Stimulated activated naive B cell treated with anti-CD40 and anti-IgM and Interleukin-4, amounts not matched to agents 10 μg/mL and 1 μg/mL and 100 μg/mL, for 72 hours (primary cell): ENCODE measurements around the gene CCDC157.

Experiments used
- ATAC-seq, 2 donors: fragments of 150-1000 bp; cut with Tn5 transposase; replicated peaks; 2 replicates each; pipeline ENCODE4 v1.10.0; 2021; ENCODE audit warnings: moderate library complexity in 1 of 2
- DNase-seq: peaks from one replicate; pipeline ENCODE4 v3.0.0; 2021
- H3K27ac Mint-ChIP-seq: one replicate; pipeline ENCODE4 v1.8.0; 2022; ENCODE audit warnings: mild to moderate bottlenecking, mixed read lengths
- H3K27me3 Mint-ChIP-seq, 2 donors: one replicate each; pipeline ENCODE4 v1.8.0; 2022; ENCODE audit warnings: mixed read lengths in 2 of 2
- H3K36me3 Mint-ChIP-seq, 2 donors: one replicate each; pipeline ENCODE4 v1.8.0; 2022; ENCODE audit warnings: mixed read lengths in 2 of 2, mild to moderate bottlenecking in 1 of 2
- H3K4me1 Mint-ChIP-seq, 2 donors: one replicate each; pipeline ENCODE4 v1.8.0; 2022; ENCODE audit warnings: mixed read lengths in 2 of 2, mild to moderate bottlenecking in 1 of 2
- H3K4me3 Mint-ChIP-seq, 2 donors: one replicate each; pipeline ENCODE4 v1.8.0; 2022; ENCODE audit warnings: mild to moderate bottlenecking in 2 of 2, mixed read lengths in 2 of 2, moderate library complexity in 1 of 2
- H3K9me3 Mint-ChIP-seq, 2 donors: one replicate each; pipeline ENCODE4 v1.8.0; 2022; ENCODE audit warnings: mixed read lengths in 2 of 2, mild to moderate bottlenecking in 1 of 2

The CCDC157 gene

GRCh38 chr22:30380011-30380410, 23.2 kb downstream of the CCDC157 start:
- DNase-seq, result no peak
- H3K4me3 Mint-ChIP-seq, result no peak overlapping the region
- H3K9me3 Mint-ChIP-seq, result no peaks in the 10 kb centered on the region
- ATAC-seq, result no peak
- H3K4me1 Mint-ChIP-seq, result peaks cover 6 to 10% of the 10 kb centered on the region in 2 donors
- no peaks in the 10 kb centered on the region for H3K27me3 Mint-ChIP-seq
- no peak overlapping the region for H3K27ac Mint-ChIP-seq
- peaks cover 7 to 28% of the 10 kb centered on the region in 2 donors for H3K36me3 Mint-ChIP-seq

GRCh38 chr22:30381264-30381663, 24.5 kb downstream of the CCDC157 start:
- Mint-ChIP-seq H3K9me3 (no peaks in the 10 kb centered on the region), H3K27ac (no peak overlapping the region), H3K36me3 (peaks cover 7 to 25% of the 10 kb centered on the region in 2 donors), H3K4me1 (peaks cover 11 to 12% of the 10 kb centered on the region in 2 donors), H3K27me3 (no peaks in the 10 kb centered on the region), H3K4me3 (no peak overlapping the region)
- DNase-seq, result no peak
- no peak for ATAC-seq

DNA sequence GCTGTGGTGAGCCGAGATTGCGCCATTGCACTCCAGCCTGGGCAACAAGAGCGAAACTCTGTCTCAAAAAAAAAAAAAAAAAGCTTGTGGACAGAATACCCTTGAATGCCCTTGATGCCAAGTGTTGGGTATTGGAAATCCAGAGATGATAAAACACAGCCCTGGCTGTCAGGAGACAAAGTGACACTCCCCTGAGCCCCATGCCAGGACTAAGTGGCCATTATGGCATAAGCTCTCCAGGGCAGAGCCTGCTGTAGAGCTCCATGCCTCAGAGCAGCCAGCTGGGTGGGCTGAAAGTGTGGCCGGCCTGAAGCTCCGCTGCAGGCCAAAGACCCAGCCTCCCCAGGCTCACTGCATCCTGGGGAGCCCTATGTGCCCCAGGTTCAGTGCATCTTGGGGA, 25.5 kb downstream of the CCDC157 start:
- Mint-ChIP-seq H3K36me3 (peaks cover 7 to 25% of the 10 kb centered on the region in 2 donors), H3K4me1 (peaks cover 16 to 20% of the 10 kb centered on the region in 2 donors), H3K27me3 (peaks cover 2% of the 10 kb centered on the region in 2 donors), H3K4me3 (no peak overlapping the region), H3K9me3 (no peaks in the 10 kb centered on the region), H3K27ac (no peak overlapping the region)
- DNase-seq (no peak), ATAC-seq (no peak)

DNA sequence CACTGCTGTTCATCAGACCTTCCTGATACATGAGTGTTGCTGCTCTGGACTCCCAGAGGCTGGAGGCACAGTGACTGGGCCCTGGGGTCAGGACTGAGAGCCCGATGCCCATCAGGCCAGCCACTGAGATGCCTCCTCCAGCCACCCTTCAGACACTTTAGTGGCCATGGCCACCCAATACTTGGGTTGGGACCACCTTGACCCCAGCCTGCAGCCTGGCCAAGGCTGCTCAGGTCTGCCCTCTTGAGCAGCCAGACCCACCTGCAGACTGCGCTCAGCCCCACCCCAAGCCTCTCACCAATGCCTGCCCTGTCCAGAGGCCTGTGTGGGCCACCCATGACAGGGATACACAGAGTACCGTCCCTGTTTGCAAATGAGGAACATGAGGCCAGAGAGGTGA, 26.3 kb downstream of the CCDC157 start:
- H3K4me1 Mint-ChIP-seq, result peaks cover 19 to 24% of the 10 kb centered on the region in 2 donors
- no peaks in the 10 kb centered on the region for H3K9me3 Mint-ChIP-seq
- no peak overlapping the region for H3K27ac Mint-ChIP-seq
- peaks cover 5 to 6% of the 10 kb centered on the region in 2 donors for H3K27me3 Mint-ChIP-seq
- no peak for DNase-seq
- no peak overlapping the region for H3K4me3 Mint-ChIP-seq
- peaks cover 7 to 21% of the 10 kb centered on the region in 2 donors for H3K36me3 Mint-ChIP-seq
- ATAC-seq, result no peak

- H3K4me1 Mint-ChIP-seq, result peaks cover 12 to 26% of the 10 kb centered on the region in 2 donors
- no peaks in the 10 kb centered on the region for H3K9me3 Mint-ChIP-seq
- H3K27ac Mint-ChIP-seq, result no peak overlapping the region
Measured at GRCh38 chr22:30385942-30386341, 29.1 kb downstream of the CCDC157 start.

DNA sequence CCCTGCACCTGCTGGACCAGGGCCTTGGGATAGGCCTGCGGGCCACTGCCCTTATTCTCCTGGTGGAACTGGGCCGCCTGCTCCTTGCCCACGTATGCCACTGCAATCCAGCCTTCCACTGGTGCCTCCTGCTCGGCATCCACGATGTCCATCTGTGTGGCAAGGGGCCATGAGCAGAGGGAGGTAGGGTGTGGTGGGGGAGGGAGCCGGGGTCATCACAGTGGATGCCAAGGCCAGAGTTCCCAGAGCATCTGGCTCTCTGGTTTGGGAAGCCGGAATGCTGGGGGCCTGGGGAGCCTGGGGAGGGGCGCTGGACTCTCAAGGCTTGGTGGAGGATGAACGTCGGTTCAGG, 29.8 kb downstream of the CCDC157 start:
- ATAC-seq (no peak), DNase-seq (no peak)
- Mint-ChIP-seq H3K36me3 (peaks cover 1 to 7% of the 10 kb centered on the region in 2 donors), H3K4me3 (peak overlapping the region; percentile 80 to 87), H3K27ac (peak overlapping the region; percentile 93), H3K4me1 (peaks cover 18 to 32% of the 10 kb centered on the region in 2 donors), H3K27me3 (peaks cover 5 to 6% of the 10 kb centered on the region in 2 donors), H3K9me3 (no peaks in the 10 kb centered on the region)

More at GRCh38 chr22:30385942-30386341, 29.1 kb downstream of the CCDC157 start:
- no peak for DNase-seq
- peaks cover 2 to 9% of the 10 kb centered on the region in 2 donors for H3K36me3 Mint-ChIP-seq
- peak overlapping the region in 1 of 2 donors; percentile 14 for H3K4me3 Mint-ChIP-seq
- ATAC-seq, result no peak
- H3K27me3 Mint-ChIP-seq, result peaks cover 5 to 6% of the 10 kb centered on the region in 2 donors

GRCh38 chr22:30386960-30387827, 30.4 kb downstream of the CCDC157 start, which contains the start of gene RNF215:
Gene RNF215 (minus strand): TSS chr22:30387411. CDS start chr22:30387313, 98 bp downstream.
- H3K4me3 Mint-ChIP-seq, result peak within 1 kb of the TSS; percentile 80 to 87
- ATAC-seq (peak; percentile 82 to 85), DNase-seq (peak; percentile 76)
- H3K27ac Mint-ChIP-seq, result peak within 1 kb of the TSS; percentile 93
- peaks cover 21 to 38% of the 10 kb centered on the region in 2 donors for H3K4me1 Mint-ChIP-seq
- H3K36me3 Mint-ChIP-seq, result peaks cover 0 to 7% of the 10 kb centered on the region in 2 donors
- peaks cover 5 to 6% of the 10 kb centered on the region in 2 donors for H3K27me3 Mint-ChIP-seq
- no peaks in the 10 kb centered on the region for H3K9me3 Mint-ChIP-seq

DNA sequence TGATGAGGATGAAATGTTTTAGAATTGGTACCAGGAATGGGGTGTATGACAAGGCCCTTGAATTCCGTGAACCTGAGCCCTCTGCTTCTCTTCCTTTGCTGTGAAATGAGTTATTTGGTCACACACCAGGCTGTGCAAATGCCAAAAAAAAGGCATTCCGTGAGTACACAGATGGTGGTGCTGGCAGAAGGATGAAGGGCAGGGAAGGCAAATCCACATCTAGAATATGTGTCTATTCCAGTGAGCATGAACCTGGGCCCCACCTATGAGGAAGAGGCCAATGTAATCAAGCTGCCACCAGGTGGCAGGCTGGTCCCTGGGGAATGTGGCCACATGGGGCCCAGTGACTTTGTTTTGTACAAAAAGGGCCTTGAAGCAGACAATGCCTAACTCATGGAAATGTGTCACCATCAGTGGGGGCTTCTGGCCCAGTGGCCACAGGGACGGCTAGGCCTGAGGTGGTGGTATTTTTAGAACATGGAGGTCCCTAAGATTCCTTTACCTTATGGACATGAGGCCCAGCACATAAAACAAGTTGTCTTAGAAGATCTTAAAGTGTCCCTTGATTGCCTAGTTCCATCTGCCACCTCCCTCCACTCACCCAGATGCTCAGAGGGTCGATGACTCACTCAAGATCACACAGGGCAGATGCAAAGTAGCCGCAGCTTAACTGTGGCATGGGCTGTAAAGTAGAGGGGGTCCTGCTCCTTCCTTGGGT, 34.3 kb downstream of the CCDC157 start:
- Mint-ChIP-seq H3K36me3 (no peaks in the 10 kb centered on the region), H3K27me3 (peaks cover 12 to 15% of the 10 kb centered on the region in 2 donors), H3K27ac (peak overlapping the region; percentile 92), H3K9me3 (no peaks in the 10 kb centered on the region), H3K4me1 (peaks cover 29 to 48% of the 10 kb centered on the region in 2 donors), H3K4me3 (no peak overlapping the region)
- DNase-seq, result peak; percentile 73
- ATAC-seq, result peak; percentile 64 to 65

- H3K4me3 Mint-ChIP-seq, result no peak overlapping the region
- H3K27me3 Mint-ChIP-seq, result peaks cover 20 to 26% of the 10 kb centered on the region in 2 donors
- DNase-seq (no peak), ATAC-seq (no peak)
- peak overlapping the region; percentile 25 for H3K27ac Mint-ChIP-seq
- no peaks in the 10 kb centered on the region for H3K9me3 Mint-ChIP-seq
- peaks cover 30 to 50% of the 10 kb centered on the region in 2 donors for H3K4me1 Mint-ChIP-seq
- no peaks in the 10 kb centered on the region for H3K36me3 Mint-ChIP-seq
Measured at GRCh38 chr22:30392661-30393321, 36.0 kb downstream of the CCDC157 start.

DNA sequence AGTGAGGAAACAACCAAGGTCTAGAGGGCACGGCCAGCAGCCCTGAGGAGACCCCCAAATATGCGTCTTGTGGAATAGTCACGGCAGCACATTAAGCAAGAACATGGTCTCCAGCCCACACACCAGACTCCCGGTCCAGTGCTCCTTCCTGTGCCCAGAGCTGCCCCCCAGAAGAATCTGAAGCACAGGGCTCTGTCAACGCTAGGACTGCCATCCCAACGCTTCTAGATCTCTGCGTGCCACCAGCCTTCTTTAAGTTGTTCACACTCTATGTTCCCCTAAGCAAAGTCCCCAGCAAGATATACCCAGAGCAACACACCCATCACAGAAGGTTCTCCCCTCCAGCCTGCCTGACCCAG, 36.5 kb downstream of the CCDC157 start:
- H3K9me3 Mint-ChIP-seq, result no peaks in the 10 kb centered on the region
- peaks cover 25 to 31% of the 10 kb centered on the region in 2 donors for H3K27me3 Mint-ChIP-seq
- no peak for DNase-seq
- no peak overlapping the region for H3K4me3 Mint-ChIP-seq
- peaks cover 30 to 55% of the 10 kb centered on the region in 2 donors for H3K4me1 Mint-ChIP-seq
- no peaks in the 10 kb centered on the region for H3K36me3 Mint-ChIP-seq
- no peak for ATAC-seq
- no peak overlapping the region for H3K27ac Mint-ChIP-seq

GRCh38 chr22:30393885-30394284, 37.1 kb downstream of the CCDC157 start:
- no peak overlapping the region for H3K4me3 Mint-ChIP-seq
- H3K36me3 Mint-ChIP-seq, result no peaks in the 10 kb centered on the region
- H3K9me3 Mint-ChIP-seq, result no peaks in the 10 kb centered on the region
- H3K27me3 Mint-ChIP-seq, result peaks cover 31 to 37% of the 10 kb centered on the region in 2 donors
- ATAC-seq (no peak), DNase-seq (no peak)
- H3K27ac Mint-ChIP-seq, result no peak overlapping the region
- H3K4me1 Mint-ChIP-seq, result peaks cover 30 to 55% of the 10 kb centered on the region in 2 donors

GRCh38 chr22:30396871-30397655, 40.3 kb downstream of the CCDC157 start, which contains the start of gene SEC14L2:
Gene SEC14L2 (plus strand): TSS chr22:30397018. CDS start chr22:30397117, 99 bp downstream.
- no peaks in the 10 kb centered on the region for H3K9me3 Mint-ChIP-seq

More at GRCh38 chr22:30396871-30397655, 40.3 kb downstream of the CCDC157 start, which contains the start of gene SEC14L2:
- Mint-ChIP-seq H3K4me1 (peaks cover 19 to 39% of the 10 kb centered on the region in 2 donors), H3K27me3 (peaks cover 34 to 41% of the 10 kb centered on the region in 2 donors), H3K36me3 (no peaks in the 10 kb centered on the region), H3K27ac (peak within 1 kb of the TSS; percentile 47), H3K4me3 (peak within 1 kb of the TSS; percentile 81 to 88)
- no peak for DNase-seq
- ATAC-seq, result peak; percentile 66 to 70
